ENCODE data around the gene PCBD1.

PCBD1 gene

DNA sequence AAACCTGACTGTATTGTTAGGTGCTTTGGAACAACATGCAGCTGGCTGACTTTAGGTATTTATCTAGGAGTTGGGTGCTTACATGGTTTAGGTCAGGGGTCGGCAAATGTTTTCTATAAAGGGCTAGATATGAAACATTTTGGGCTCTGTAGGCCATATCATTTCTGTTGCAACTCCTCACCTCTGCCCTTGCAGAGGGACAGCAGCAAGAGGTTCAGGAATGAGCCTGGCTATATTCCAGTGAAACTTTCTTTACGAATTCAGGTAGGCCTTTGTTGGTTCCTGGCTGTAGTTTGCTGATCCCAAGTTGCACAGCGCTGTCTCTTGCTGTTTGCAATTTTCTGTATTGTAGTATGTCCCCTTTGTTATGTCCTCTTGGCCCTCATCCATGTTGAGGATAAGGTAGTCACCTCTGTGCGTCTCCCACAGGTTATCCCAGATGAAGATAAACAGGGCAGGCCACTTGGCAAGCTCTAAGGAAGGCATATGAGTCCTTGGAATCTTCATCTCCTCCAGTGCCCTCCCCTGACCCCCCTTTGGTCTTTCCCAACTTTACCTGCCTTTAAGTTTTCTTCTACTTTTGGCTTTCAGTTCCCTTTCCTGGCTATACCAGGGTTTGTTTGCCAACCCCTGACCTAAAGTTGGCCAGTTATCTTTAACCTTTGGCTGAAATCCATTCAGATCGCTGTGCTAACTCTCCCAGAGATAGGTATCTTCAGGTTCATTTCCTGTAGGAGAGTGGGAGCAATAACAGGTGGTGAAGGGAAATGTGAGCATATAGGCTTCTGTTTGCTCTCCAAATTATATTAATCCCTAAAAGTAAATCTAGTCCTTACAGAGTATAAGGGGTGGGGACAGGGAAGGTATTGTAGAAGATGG lies 36.5 kb downstream of the PCBD1 start:
- Histone ChIP-seq H3K27ac (ENCODE audit: low read length) (no peak overlapping the region), H4K20me1 (ENCODE audit: insufficient read depth, low read length) (no peaks in the 10 kb centered on the region; the same call in 1 of the 2 replicates), H2AFZ (ENCODE audit: low read depth, low read length) (no peak overlapping the region), H3K4me1 (ENCODE audit: insufficient read depth, low read length) (no peaks in the 10 kb centered on the region), H3K4me3 (ENCODE audit: low read depth in 1 of 2, low read length in 2 of 2) (no peak overlapping the region), H3K27me3 (ENCODE audit: insufficient read depth, low read length, poor library complexity) (no peaks in the 10 kb centered on the region), H3K9me3 (ENCODE audit: insufficient read depth, low read length, severe bottlenecking) (no peaks in the 10 kb centered on the region), H3K36me3 (ENCODE audit: insufficient read depth, low read length) (peaks cover 60% of the 10 kb centered on the region), H3K4me2 (ENCODE audit: insufficient read depth, low read length) (no peak overlapping the region), H3K9ac (ENCODE audit: low read depth, low read length) (no peak overlapping the region), H3K79me2 (ENCODE audit: insufficient read depth, low read length) (no peaks in the 10 kb centered on the region)
- no peak for TF ChIP-seq EZH2 (IDR thresholded peaks at IDR 0.05; ENCODE audit: borderline replicate concordance, low read depth, low read length, severe bottlenecking)
- TF ChIP-seq, protein P1, sequence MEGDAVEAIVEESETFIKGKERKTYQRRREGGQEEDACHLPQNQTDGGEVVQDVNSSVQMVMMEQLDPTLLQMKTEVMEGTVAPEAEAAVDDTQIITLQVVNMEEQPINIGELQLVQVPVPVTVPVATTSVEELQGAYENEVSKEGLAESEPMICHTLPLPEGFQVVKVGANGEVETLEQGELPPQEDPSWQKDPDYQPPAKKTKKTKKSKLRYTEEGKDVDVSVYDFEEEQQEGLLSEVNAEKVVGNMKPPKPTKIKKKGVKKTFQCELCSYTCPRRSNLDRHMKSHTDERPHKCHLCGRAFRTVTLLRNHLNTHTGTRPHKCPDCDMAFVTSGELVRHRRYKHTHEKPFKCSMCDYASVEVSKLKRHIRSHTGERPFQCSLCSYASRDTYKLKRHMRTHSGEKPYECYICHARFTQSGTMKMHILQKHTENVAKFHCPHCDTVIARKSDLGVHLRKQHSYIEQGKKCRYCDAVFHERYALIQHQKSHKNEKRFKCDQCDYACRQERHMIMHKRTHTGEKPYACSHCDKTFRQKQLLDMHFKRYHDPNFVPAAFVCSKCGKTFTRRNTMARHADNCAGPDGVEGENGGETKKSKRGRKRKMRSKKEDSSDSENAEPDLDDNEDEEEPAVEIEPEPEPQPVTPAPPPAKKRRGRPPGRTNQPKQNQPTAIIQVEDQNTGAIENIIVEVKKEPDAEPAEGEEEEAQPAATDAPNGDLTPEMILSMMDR (IDR thresholded peaks at IDR 0.05; ENCODE audit: borderline replicate concordance, extremely low read depth, low read length, poor library complexity, severe bottlenecking) = no peak
- ATAC-seq (ENCODE audit: insufficient read depth, low read depth) = no peak
- no peak for DNase-seq

DNA sequence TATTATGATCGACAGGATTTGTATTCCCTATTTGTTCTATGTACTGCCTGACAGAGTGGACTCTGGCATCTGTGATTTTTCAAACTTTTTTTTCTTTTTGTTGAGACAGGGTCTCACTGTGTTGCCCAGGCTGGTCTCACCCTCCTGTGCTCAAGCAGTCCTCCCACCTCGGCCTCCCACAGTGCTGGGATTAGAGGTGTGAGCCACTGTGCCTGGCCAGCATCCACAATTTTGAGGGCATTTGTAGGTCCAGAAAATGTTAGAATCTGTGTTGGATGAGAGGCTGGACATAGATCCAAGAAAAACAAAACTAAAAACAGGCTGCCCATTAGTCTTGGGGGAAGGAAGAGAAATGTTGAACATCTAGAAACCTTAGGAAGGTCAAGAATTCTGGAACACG lies 38.3 kb downstream of the PCBD1 start:
- Histone ChIP-seq H3K79me2 (ENCODE audit: insufficient read depth, low read length) (no peaks in the 10 kb centered on the region), H3K36me3 (ENCODE audit: insufficient read depth, low read length) (peaks cover 52% of the 10 kb centered on the region), H2AFZ (ENCODE audit: low read depth, low read length) (no peak overlapping the region), H3K27ac (ENCODE audit: low read length) (no peak overlapping the region), H4K20me1 (ENCODE audit: insufficient read depth, low read length) (no peaks in the 10 kb centered on the region; the same call in 1 of the 2 replicates), H3K4me1 (ENCODE audit: insufficient read depth, low read length) (no peaks in the 10 kb centered on the region), H3K27me3 (ENCODE audit: insufficient read depth, low read length, poor library complexity) (no peaks in the 10 kb centered on the region), H3K4me2 (ENCODE audit: insufficient read depth, low read length) (no peak overlapping the region), H3K9me3 (ENCODE audit: insufficient read depth, low read length, severe bottlenecking) (no peaks in the 10 kb centered on the region), H3K4me3 (ENCODE audit: low read depth in 1 of 2, low read length in 2 of 2) (no peak overlapping the region), H3K9ac (ENCODE audit: low read depth, low read length) (no peak overlapping the region)
- ATAC-seq (ENCODE audit: insufficient read depth, low read depth) (no peak), DNase-seq (no peak)
- TF ChIP-seq, protein P1 (IDR thresholded peaks at IDR 0.05; ENCODE audit: borderline replicate concordance, extremely low read depth, low read length, poor library complexity, severe bottlenecking) = no peak
- TF ChIP-seq EZH2 (IDR thresholded peaks at IDR 0.05; ENCODE audit: borderline replicate concordance, low read depth, low read length, severe bottlenecking) = no peak

- no peaks in the 10 kb centered on the region for H3K4me1 ChIP-seq (ENCODE audit: insufficient read depth, low read length)
- no peak for ATAC-seq (ENCODE audit: insufficient read depth, low read depth)
These were observed 38.8 kb downstream of the PCBD1 start for GRCh38 chr10:70849582-70850016.

More at GRCh38 chr10:70849582-70850016, 38.8 kb downstream of the PCBD1 start:
- Histone ChIP-seq H3K9ac (ENCODE audit: low read depth, low read length) (no peak overlapping the region), H3K27ac (ENCODE audit: low read length) (no peak overlapping the region), H3K27me3 (ENCODE audit: insufficient read depth, low read length, poor library complexity) (no peaks in the 10 kb centered on the region), H3K36me3 (ENCODE audit: insufficient read depth, low read length) (peaks cover 47% of the 10 kb centered on the region), H3K4me3 (ENCODE audit: low read depth in 1 of 2, low read length in 2 of 2) (no peak overlapping the region), H3K4me2 (ENCODE audit: insufficient read depth, low read length) (no peak overlapping the region), H3K79me2 (ENCODE audit: insufficient read depth, low read length) (no peaks in the 10 kb centered on the region), H3K9me3 (ENCODE audit: insufficient read depth, low read length, severe bottlenecking) (no peaks in the 10 kb centered on the region), H2AFZ (ENCODE audit: low read depth, low read length) (no peak overlapping the region), H4K20me1 (ENCODE audit: insufficient read depth, low read length) (no peaks in the 10 kb centered on the region; the same call in 1 of the 2 replicates)
- TF ChIP-seq, protein P1 (IDR thresholded peaks at IDR 0.05; ENCODE audit: borderline replicate concordance, extremely low read depth, low read length, poor library complexity, severe bottlenecking) = no peak
- no peak for TF ChIP-seq EZH2 (IDR thresholded peaks at IDR 0.05; ENCODE audit: borderline replicate concordance, low read depth, low read length, severe bottlenecking)
- DNase-seq = no peak

Data from DND-41 (cell line).